Epithelial cell of esophagus (primary cell): ENCODE measurements around the gene RUNX3.
A peak's percentile ranks its signal among the peaks of the same experiment; 100 is the strongest.

ENCODE experiments used
- DNase-seq: peaks from one replicate; pipeline ENCODE4 v3.0.0; 2010; ENCODE audit warnings: low read depth
- H3K4me3 ChIP-seq: 2 replicates; pipeline ENCODE4 v1.5.1; 2011; ENCODE audit warnings: mild to moderate bottlenecking, low read length, control low read depth
- CTCF ChIP-seq: IDR thresholded peaks from 2 replicates; pipeline ENCODE4 v1.5.1; 2011; ENCODE audit warnings: low read depth, mild to moderate bottlenecking, low read length, control low read depth, inconsistent platforms; ENCODE audit not compliant: insufficient read depth; ENCODE audit errors: missing control alignments

RUNX3 gene

DNA sequence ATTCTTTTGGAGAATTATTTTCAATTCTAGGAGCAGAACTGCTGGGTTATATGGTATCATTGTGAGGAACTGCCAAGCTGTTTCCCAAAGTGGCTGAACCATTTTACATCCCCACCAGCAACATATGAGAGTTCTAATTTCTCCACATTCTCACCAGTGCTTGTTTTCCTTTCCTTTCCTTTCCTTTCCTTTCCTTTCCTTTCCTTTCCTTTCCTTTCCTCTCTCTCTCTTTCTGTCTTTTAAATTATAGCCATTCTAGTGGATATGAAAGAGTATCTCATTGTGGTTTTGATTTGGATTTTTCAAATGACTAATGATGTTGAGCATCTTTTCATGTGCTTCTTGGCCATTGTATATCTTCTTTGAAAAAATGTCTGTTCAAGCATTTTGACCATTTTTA, 45.3 kb downstream of the RUNX3 start:
- H3K4me3 ChIP-seq: no peak overlapping the region
- no peak for TF ChIP-seq CTCF
- no peak for DNase-seq

GRCh38 chr1:24881034-24881433, 49.0 kb downstream of the RUNX3 start:
- H3K4me3 ChIP-seq: no peak overlapping the region
- TF ChIP-seq CTCF: no peak
- DNase-seq: no peak

DNA sequence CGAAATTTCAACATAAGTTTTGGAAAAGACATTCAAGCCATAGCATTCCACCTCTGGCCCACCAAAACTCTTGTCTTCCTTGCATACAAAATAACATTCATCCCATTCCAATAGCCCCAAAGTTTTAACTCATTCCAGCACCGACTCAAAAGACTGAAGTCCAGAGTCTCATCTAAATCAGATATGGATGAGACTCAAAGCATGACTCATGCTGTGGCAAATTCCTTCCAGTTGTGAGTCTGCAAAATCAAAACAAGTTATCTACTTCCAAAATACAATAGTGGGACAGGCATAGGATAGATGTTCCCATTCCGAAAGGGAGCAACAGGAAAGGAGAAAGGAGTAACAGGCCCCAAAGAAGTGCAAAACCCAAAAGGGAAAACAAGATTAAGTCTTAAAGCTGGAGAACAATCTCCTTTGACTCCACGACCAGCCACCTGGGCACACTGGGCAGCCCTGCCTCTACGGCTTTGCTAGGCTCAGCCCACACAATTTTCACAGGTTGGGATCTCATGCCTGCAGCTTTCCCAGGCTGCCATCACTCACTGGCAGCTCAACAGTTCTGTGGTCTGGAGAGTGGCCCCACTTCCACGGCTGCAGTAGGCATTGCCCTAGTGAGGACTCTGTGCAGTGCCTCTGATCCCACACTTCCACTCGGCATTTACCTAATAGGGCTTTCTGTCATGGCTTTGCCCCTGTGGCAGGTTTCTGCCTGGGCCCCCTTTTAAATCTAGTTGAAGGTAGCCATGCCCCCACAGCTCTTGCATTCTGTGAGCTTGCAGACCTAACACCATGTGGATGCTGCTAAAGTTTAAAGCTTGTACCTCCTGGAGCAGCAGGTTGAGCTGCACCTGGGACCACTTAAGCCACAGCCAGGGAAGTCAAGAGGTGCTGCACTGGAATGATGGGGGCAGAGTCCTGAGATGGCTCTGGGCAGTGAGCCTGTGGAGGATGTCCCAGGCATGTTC, 51.0 kb downstream of the RUNX3 start:
- no peak for TF ChIP-seq CTCF
- peak; percentile 20 for DNase-seq
- no peak overlapping the region for H3K4me3 ChIP-seq

DNA sequence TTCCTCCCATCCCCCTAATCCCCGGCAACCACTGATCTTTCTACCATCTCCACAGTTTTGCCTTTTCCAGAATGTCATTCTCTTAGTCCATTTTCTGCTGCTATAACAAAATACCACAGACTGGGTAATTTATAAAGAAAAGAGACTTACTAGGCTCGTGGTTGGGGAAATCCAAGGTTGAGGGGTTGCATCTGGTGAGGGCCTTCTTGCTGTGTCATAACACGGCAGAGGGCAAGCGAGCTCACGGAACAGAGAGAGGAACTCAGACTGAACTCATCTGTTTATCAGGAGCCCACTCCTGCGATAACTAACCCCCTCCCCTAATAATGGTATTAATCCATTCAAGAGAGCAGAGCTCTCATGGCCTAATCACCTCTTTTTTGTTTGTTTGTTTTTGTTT, 52.0 kb downstream of the RUNX3 start:
- H3K4me3 ChIP-seq: no peak overlapping the region
- TF ChIP-seq CTCF: no peak
- no peak for DNase-seq

GRCh38 chr1:24875991-24876506, 54.0 kb downstream of the RUNX3 start:
- no peak for TF ChIP-seq CTCF
- DNase-seq: no peak
- H3K4me3 ChIP-seq: no peak overlapping the region

DNA sequence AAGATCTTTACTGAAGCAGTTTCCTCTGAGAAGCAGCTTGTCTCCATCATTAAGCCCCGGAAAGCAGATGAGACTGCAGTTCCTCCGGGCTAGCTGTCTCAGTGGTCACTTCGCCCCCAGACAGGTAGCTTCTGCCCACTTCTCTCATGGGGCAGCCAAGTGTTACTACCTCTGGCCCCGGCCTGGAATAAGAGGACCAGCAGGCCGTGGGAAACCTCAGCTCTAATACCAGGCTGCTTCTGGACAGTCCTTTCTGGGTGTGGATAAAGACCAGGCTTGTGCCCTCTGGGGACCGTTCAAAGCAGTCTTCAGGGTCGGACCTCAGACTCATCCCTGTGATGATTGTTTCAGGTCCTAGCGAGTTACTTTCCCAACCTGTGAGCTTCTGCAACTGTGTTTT, 54.8 kb downstream of the RUNX3 start:
- no peak for DNase-seq
- no peak overlapping the region for H3K4me3 ChIP-seq
- no peak for TF ChIP-seq CTCF

- H3K4me3 ChIP-seq: no peak overlapping the region
- peak; percentile 26 for DNase-seq
- no peak for TF ChIP-seq CTCF
These were observed 55.4 kb downstream of the RUNX3 start for GRCh38 chr1:24874611-24875234.
